Kidney glomerular epithelial cell (primary cell): ENCODE data around the gene ADAM15.

Experiments
- DNase-seq: peaks from one replicate; lab custom pipeline; 2025; lab: John Stamatoyannopoulos, UW

Gene ADAM15

GRCh38 chr1:155032886-155033285 lies 18.2 kb upstream of the ADAM15 start:
- DNase-seq, result no peak

GRCh38 chr1:155033524-155033923 lies 17.6 kb upstream of the ADAM15 start, which contains the start of the genes DCST1 and DCST2:
Gene DCST1, plus strand, starts transcription at chr1:155033824. Its CDS starts 213 bp downstream, at chr1:155034037.
Gene DCST2, minus strand, starts transcription at chr1:155033781. Its CDS starts 80 bp downstream, at chr1:155033701.
- DNase-seq, result no peak

GRCh38 chr1:155034318-155035208 lies 16.6 kb upstream of the ADAM15 start:
- no peak for DNase-seq

GRCh38 chr1:155035936-155036335 lies 15.2 kb upstream of the ADAM15 start:
- DNase-seq, result no peak

GRCh38 chr1:155037043-155037442 lies 14.1 kb upstream of the ADAM15 start:
- no peak for DNase-seq

DNA sequence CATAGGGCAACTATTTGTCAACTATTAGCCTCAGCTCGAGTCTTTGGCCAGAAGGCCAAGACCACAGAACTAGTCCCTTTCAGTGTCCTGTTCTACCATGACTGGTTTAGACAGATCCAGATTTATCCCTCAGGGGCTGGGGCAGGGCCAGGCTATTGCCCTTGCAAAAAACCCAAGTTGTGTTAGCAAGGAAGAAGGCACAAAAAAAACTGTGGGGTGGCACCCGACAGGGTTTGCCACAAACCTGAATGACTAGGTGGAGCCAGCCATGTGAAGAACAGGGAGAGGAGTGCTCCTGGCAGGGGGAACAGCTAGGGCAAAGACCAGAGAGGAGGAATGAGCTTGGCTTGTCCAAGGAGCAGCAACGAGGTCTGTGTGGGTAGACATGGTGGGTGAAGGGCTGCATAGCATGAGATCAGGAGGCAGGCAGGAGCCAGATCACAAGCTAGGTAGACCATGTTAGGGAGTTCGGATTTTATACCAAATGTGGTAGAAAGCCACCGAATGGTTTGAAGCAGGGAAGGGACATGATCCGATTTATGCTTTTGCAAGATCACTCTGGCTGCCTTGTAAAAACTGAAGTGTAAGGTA lies 13.2 kb upstream of the ADAM15 start:
- DNase-seq, result no peak

GRCh38 chr1:155038602-155039307 lies 12.4 kb upstream of the ADAM15 start:
- DNase-seq, result peak; percentile 29

GRCh38 chr1:155039308-155039669 lies 11.8 kb upstream of the ADAM15 start:
- no peak for DNase-seq

DNA sequence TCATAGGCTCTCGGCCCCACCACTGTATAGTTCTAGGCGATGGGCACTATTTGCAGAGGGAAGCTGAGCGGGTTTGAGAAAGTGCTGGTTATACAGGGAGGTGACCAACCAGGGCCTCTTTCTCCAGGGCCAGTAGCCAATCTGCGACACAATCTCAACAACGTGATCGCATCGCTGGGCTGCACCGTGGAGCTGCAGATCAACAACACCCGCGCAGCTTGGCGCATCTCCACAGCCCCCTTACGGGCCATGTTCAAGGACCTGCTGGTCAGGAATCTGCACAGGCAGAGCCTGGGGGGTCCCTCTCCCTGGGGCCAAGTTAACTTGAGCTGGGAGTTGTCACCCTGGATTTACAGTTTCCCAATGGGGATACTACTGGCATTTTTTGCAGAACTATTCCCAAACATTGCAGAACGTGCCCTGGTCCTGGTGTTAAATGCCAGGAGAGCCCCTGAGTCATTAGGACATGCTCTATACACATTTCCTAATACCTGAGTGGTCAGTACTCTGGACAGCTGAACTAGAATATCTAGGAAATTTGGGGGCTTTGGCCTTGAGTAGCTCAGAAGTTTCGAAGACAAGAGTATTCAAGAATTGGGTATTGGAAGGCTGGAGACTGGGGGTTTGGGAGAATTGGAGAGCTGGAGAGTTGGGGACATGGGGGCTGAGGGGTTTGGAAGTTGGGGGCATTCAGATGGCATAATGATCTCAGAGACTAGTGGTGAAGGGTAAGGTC lies 10.6 kb upstream of the ADAM15 start:
- DNase-seq, result no peak

GRCh38 chr1:155042789-155043188 lies 8.3 kb upstream of the ADAM15 start:
- no peak for DNase-seq

GRCh38 chr1:155043301-155043702 lies 7.8 kb upstream of the ADAM15 start:
- no peak for DNase-seq

DNA sequence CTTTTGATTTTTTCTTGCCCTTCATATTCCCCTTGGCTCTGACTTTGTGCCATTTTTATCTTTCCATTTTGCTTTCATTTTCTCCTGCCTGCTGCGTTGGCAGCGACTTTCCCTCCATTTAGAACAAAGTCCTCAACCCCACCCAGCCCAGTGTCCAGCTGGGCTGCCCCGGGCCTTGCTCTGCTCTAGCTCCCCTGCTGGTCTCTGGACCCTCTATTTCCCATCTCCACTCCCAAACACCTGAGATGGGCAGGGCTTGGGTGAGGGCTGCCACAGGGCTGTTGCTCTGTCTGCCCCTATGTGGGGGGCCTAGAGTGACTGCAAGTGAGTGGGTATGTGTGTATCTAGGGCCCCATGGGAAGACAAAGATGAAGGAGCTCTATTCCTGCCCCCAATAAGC lies 7.3 kb upstream of the ADAM15 start:
- no peak for DNase-seq

DNA sequence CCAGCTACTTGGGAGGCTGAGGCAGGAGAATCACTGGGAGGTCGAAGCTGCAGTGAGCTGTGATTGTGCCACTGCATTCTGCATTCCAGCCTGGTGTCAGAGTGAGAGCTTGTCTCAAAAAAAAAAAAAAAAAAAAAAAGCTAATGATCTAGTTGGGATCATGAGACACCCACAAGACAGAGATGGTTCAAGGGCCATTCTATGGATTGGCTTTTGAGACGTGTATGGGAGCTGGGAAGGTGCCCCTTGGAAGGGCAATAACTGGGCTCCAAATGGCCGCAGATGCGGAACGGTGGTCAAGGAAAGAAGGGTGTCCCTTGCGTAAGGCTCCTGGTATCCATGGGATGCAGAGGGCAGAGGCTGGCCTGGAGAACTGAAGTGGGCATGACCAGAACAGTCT lies 6.8 kb upstream of the ADAM15 start:
- DNase-seq, result no peak

DNA sequence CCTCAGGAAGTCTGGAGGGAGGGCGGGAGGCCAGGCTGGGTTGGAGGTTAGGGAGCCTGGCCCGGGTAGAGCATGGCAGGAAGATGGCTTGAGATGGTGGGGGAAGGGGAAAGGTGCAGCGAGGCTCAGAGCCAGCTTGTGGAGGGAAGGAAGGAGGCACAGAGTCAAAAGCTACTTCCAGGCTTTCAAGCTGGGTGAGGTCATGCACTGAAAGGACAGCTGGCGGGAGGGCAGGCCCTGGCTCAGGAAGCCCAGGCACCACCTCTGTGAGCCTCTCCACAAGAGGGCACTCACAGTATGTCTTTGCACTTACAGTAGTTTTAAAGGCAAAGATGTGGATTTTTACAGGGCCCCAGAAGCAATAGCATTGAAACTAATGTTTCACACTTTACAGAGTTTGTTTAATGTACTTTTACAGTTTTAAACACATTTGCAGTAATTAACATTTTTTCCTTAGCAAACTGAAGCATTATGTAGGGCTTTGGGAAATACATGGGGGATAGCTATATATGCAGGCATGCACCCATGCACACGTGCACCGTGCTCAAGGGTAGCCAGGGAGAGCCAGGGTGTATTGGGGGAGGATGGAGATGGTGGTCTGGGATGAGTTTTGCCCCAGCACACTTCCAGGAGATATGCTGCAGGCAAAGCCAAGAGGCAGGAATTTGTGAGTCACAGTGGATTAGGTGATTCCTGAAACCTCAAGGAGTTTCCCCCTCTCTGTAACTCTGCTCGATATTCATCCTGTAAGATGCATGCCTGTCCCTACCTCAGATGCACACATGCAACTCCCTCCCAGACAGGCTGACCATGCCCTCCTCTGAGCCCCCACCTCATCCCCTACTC lies 6.1 kb upstream of the ADAM15 start:
- peak; percentile 32 for DNase-seq

DNA sequence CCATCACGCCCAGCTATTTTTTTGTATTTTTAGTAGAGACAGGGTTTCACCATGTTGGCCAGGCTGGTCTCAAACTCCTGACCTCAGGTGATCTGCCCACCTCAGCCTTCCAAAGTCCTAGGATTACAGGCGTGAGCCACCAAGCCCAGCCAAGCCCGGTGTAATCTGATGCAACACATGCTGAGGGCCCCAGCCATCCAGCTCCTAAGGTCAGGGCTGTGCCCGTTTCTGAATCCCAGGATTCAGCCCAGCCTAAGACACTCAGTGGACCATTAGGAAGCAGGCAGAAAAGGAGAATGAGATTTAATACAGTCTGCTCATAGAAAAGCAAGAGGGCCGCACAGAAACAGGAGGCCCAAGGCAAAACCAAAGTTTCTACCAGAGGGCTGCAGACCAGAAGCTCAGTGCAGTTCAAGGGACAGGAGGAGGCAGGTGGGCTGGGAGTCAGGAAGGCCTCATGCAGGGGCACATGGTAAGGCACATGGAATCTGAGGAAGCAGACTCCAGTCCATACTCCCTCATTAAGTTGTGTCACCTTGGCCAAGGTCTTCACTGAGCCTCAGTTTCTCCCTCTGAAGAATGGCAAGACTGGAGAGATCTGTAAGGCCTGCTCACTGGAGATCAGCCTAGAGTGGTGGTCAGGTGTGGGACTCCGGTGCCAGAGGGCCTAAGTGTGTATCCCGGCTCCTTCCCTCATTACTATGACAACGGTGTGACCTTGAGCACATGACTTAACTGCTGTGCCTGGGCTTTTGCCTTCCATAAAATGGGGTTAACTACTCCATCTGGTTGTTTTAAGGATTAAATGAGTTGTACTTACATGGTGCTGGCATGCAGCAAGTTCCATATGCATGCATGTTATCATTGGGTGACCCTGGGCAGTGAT lies 2.4 kb upstream of the ADAM15 start:
- DNase-seq, result no peak

- DNase-seq, result no peak
Measured at GRCh38 chr1:155049651-155050559, 1.2 kb upstream of the ADAM15 start.

DNA sequence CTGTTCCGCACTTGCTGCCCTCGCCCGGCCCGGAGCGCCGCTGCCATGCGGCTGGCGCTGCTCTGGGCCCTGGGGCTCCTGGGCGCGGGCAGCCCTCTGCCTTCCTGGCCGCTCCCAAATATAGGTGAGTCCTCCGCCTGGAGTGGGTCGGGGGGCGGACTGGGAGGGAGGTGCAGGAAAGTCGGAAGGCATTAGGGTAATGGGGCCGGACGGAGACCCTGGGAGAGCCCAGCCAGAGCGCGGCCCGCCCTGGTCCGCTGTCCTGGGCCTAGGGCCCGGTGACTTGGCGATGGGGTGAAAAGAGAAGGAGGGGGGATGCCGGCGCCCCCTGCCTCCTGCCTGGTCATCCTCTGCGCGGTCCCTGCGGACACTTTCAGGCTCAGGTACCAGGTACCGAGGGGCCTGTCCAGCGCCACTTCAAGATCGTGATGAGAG lies 243 bp downstream of the ADAM15 start:
- DNase-seq, result no peak

GRCh38 chr1:155051777-155052398 lies 772 bp downstream of the ADAM15 start:
- DNase-seq, result no peak
